Cardiac muscle cell (in vitro differentiated cells and primary cell): Measurements from ENCODE around the gene LPCAT1. TPM values are rescaled to one million over a fixed set of nuclear protein-coding genes. Genes with fewer than 3 reads are reported as not detected.

Experiments used
- DNase-seq, 2 donors: peaks; one replicate each; pipeline versions ENCODE4 v3.0.0 to v3.0.0-alpha.2; 2010 to 2017; ENCODE audit warnings: low read depth in 1 of 2, low spot score in 1 of 2
- H3K27ac ChIP-seq: fragments of 200-600 bp; sonication (generic); 2 replicates; pipeline ENCODE4 v1.5.1; 2016
- H3K27me3 ChIP-seq: fragments of 200-600 bp; sonication (generic); 2 replicates; pipeline ENCODE4 v1.6.0; 2016; ENCODE audit warnings: control low read depth
- H3K36me3 ChIP-seq: fragments of 200-600 bp; sonication (generic); 2 replicates; pipeline ENCODE4 v1.5.1; 2016; ENCODE audit warnings: control low read depth
- H3K4me1 ChIP-seq: fragments of 200-600 bp; sonication (generic); 2 replicates; pipeline ENCODE4 v1.8.1; 2017; ENCODE audit warnings: low read depth, mild to moderate bottlenecking, mixed run types
- H3K4me3 ChIP-seq: fragments of 200-600 bp; sonication (generic); 2 replicates; pipeline ENCODE4 v1.5.1; 2016; ENCODE audit warnings: mild to moderate bottlenecking
- H3K9me3 ChIP-seq: fragments of 200-600 bp; sonication (generic); 2 replicates; pipeline ENCODE4 v1.5.1; 2017; ENCODE audit warnings: low read depth, mild to moderate bottlenecking, control low read depth
- CTCF ChIP-seq: IDR thresholded peaks from 2 replicates; pipeline ENCODE4 v1.5.1; 2012; ENCODE audit warnings: low read depth, mild to moderate bottlenecking, low read length
- polyA plus RNA-seq: library from polyadenylated mRNA; unstranded; fragments of >200 nt; fragmentation: Nextera tagmentation; extraction: Ambion mirVana; gene quantifications from 2 replicates; pipeline ENCODE4 v1.2.1, GENCODE V29; 2016
- total RNA-seq: library from RNA; depleted of rRNA; stranded (reverse); fragments of >200 nt; gene quantifications from 2 replicates; pipeline ENCODE4 v1.2.3, GENCODE V29; 2016

LPCAT1 gene
- total and polyA plus RNA-seq, 2 experiments from 2014 or later: 48.5 to 57.3 TPM

- Histone ChIP-seq H3K36me3 (no peaks in the 10 kb centered on the region), H3K4me1 (no peaks in the 10 kb centered on the region), H3K4me3 (no peak overlapping the region), H3K9me3 (no peaks in the 10 kb centered on the region), H3K27me3 (peaks cover 85% of the 10 kb centered on the region), H3K27ac (no peak overlapping the region)
- no peak for DNase-seq
- no peak for TF ChIP-seq CTCF
These were observed 75.2 kb downstream of the LPCAT1 start for GRCh38 chr5:1448511-1449011.

- no peak overlapping the region for H3K27ac ChIP-seq
- DNase-seq: no peak
- H3K36me3 ChIP-seq: no peaks in the 10 kb centered on the region
- no peak overlapping the region for H3K4me3 ChIP-seq
- TF ChIP-seq CTCF: no peak
- H3K9me3 ChIP-seq: no peaks in the 10 kb centered on the region
- no peaks in the 10 kb centered on the region for H3K4me1 ChIP-seq
- peaks cover 92% of the 10 kb centered on the region for H3K27me3 ChIP-seq
These were observed 75.9 kb downstream of the LPCAT1 start for GRCh38 chr5:1447671-1448361.

GRCh38 chr5:1446602-1447343 lies 77.0 kb downstream of the LPCAT1 start:
- Histone ChIP-seq H3K9me3 (no peaks in the 10 kb centered on the region), H3K36me3 (no peaks in the 10 kb centered on the region), H3K4me1 (no peaks in the 10 kb centered on the region), H3K27me3 (peaks cover 100% of the 10 kb centered on the region), H3K27ac (no peak overlapping the region), H3K4me3 (no peak overlapping the region)
- DNase-seq: no peak
- TF ChIP-seq CTCF: no peak

GRCh38 chr5:1445689-1446601 lies 77.8 kb downstream of the LPCAT1 start:
- Histone ChIP-seq H3K4me3 (peak overlapping the region; percentile 10), H3K4me1 (no peaks in the 10 kb centered on the region), H3K27ac (no peak overlapping the region), H3K9me3 (no peaks in the 10 kb centered on the region), H3K27me3 (peaks cover 99% of the 10 kb centered on the region), H3K36me3 (no peaks in the 10 kb centered on the region)
- no peak for DNase-seq
- no peak for TF ChIP-seq CTCF

GRCh38 chr5:1445313-1445688 lies 78.5 kb downstream of the LPCAT1 start, which contains the start of gene SLC6A3:
TSS of gene SLC6A3 (minus strand) at chr5:1445440. CDS start at chr5:1443197, 2,243 bp downstream.
- DNase-seq: peak; percentile 49 to 81
- Histone ChIP-seq H3K9me3 (no peaks in the 10 kb centered on the region), H3K36me3 (no peaks in the 10 kb centered on the region), H3K27ac (no peak within 1 kb of the TSS), H3K4me3 (peak within 1 kb of the TSS; percentile 10), H3K27me3 (peaks cover 98% of the 10 kb centered on the region), H3K4me1 (no peaks in the 10 kb centered on the region)
- no peak for TF ChIP-seq CTCF
